ENCODE results near the gene CLPTM1L.

DNA sequence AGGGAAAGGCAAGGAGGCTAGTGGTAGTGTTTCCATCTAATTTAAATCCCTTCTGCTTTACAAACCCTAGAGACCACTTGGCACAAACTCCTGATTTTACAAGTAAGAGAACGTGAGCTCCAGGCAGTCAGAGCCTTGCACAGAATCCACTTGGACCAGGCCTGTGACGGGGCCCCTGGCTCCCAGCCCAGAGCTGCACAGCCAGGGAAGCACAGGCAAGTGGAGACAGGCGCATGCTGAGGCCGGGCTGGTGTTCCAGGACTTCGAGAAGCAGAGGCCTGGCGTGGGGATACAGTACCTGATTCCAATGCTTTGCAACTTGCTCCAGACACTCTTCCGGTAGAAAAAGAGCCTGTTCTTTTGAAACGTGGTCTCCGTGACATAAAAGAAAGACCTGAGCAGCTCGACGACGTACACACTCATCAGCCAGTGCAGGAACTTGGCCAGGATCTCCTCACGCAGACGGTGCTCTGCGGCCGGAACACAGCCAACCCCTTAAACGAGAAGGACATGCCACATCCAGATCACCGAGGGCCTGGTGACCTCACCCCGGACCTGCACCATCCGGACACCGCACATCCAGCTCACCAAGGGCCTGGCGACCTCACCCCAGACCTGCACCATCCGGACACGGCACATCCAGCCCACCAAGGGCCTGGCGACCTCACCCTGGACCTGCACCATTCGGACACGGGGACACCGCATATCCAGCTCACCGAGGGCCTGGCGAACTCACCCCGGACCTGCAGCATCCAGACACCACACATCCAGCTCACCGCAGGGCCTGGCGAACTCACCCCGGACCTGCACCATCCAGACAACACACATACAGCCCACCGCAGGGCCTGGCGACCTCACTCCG is 62.5 kb downstream of the CLPTM1L start:
- TF ChIP-seq EZH2 (IDR thresholded peaks at IDR 0.05; ENCODE audit: insufficient read depth, low read length) = no peak
- TF ChIP-seq, protein P1, sequence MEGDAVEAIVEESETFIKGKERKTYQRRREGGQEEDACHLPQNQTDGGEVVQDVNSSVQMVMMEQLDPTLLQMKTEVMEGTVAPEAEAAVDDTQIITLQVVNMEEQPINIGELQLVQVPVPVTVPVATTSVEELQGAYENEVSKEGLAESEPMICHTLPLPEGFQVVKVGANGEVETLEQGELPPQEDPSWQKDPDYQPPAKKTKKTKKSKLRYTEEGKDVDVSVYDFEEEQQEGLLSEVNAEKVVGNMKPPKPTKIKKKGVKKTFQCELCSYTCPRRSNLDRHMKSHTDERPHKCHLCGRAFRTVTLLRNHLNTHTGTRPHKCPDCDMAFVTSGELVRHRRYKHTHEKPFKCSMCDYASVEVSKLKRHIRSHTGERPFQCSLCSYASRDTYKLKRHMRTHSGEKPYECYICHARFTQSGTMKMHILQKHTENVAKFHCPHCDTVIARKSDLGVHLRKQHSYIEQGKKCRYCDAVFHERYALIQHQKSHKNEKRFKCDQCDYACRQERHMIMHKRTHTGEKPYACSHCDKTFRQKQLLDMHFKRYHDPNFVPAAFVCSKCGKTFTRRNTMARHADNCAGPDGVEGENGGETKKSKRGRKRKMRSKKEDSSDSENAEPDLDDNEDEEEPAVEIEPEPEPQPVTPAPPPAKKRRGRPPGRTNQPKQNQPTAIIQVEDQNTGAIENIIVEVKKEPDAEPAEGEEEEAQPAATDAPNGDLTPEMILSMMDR (IDR thresholded peaks at IDR 0.05; ENCODE audit: insufficient read depth, low read depth, low read length) = no peak

All from astrocyte (in vitro differentiated cells and primary cell).